C1 segment of cervical spinal cord (tissue), 14 donors: Measurements from ENCODE around the gene TRIM33.
A peak's percentile ranks its signal among the peaks of the same experiment; 100 is the strongest.
"Not testable (repeated sequence)": the region's sequence is repeated elsewhere in the genome, so short reads cannot be mapped to it uniquely, and the experiment has no call there.

Source experiments
- DNase-seq, 14 donors: peaks; one replicate each; lab custom pipeline; 2025; lab: John Stamatoyannopoulos, UW

TRIM33 gene

DNA sequence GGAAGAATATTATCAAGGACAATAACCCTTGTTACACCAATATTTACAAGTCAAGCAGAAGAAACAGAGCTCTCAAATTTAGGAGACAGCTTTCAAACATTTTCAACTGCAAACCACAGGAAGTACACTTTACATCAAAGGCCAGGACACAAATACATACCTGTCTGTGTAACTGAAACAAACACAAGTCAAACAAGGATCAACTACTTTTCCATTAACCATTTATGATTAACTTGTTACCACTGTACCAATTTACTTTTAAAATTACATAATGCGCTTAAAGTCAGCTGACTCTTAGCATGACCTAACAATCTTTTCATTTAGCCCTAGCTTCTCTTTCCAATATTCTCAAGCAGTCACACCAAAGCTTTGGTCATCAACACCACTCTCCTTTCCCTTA is 43.5 kb downstream of the TRIM33 start:
- DNase-seq = no peak

DNA sequence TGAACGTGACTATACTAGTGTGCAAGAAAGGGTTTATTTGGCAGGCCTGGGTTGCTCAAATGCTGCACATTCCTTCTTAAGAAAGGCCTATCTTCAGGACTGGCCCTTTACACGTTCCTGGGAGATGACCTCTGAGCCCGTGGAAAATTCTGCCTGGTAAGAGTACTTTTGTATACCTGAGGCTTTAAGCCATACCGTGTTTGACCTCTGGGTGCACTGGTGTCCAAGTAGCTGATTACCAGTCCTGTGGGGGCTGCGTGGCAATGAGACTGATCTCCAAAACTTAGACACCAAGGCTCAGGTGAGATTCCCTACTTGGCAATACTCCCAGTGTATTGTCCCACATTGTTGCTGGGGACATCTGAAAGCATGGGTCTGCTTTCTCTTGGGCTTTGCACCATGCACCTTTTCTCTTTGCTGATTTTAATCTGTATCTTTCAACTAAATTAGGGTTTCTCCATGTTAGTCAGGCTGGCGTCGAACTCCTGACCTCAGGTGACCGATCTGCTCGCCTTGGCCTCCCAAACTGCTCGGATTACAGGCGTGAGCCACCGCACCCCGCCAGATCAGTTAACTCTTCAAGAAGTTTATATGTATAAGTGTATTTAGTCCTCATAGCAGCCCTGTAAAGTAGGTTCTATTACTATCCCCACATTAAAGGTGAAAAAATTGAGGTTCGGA is 44.5 kb downstream of the TRIM33 start:
- DNase-seq = no peak

DNA sequence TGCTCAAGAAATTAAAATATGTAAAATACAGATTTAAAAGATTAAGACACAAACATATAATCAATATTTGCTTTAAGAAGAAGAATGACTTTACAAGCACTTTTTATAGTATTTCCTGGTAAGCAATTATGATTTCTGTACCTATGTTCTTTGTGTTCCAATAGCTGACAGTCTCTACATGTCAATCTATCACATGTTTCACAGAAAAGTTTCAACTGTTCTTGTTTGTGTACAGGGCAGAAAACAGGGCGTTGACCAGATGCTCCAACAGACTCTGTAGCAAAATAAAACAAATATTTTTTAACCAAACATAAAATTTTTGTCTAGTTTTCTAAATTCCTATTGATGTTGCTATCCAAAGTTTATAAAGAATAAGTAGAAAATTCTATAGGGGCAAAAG is 48.0 kb downstream of the TRIM33 start:
- no peak for DNase-seq

DNA sequence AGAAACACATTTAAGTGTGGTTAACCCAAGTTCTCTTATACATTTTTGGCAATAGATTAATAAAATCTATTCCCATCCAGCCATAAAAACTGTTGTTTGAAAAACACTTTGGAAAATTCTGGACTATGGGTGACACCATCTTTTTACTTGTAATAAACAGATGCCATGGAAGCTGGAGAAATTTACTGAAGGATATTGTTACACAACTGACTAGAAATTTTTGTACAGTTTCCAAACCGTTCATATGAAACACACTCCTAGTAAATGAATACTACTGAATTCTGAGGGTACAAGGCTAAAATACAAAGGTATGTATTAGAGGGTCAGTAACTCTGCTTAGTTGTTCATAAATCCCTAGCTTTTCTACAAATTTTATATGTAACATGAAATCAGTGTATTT is 48.7 kb downstream of the TRIM33 start:
- DNase-seq = no peak

DNA sequence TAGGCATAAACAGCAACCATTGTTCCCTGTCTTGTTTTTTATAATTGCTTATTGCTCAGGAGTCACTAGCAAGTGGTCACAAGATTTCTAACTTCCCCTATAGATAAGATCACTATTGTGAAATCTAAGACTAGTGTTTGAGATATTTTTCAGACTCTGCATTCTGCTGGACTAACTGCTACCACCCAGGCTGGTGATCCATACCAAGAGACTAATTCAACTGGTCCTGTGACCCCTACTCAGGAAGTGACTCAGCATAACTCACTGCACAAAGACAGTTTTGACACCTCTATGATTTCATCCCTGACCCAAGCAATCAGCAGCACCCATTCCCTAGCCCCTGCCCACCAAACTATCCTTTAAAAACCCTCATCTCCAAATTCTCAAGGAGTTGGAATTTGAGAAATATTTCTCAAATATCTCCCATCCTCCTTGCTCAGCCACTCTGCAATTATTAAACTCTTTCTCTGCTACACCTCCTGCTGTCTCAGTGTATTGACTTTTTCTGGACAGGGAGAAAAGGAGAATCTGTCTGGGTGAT is 52.7 kb downstream of the TRIM33 start:
- DNase-seq = no peak

DNA sequence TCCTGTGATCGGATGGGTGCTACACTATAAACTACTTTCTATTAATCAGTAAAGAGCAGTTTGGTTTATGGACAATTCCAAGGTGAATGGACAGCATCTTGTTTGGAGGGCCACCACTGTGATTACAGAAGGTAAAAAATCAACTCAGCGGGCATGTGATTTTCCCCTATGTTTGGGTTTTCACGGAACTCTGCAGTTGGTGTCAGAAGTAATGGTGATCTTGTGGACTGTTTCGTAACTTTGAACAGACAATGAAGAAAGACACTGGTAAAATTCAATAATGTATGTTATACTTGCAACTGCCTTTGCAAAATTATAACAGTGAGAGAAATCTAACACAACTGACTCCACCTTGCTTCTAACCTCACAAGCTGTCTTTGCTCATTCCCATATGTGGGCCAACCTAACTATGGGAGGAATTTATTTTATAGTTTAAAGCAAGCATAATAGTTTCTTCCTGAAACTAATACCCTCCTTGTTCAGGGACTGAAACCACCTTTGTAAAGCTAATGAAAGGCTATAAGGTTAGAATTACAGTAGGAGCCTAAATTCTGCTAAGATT is 53.2 kb downstream of the TRIM33 start:
- DNase-seq = no peak

DNA sequence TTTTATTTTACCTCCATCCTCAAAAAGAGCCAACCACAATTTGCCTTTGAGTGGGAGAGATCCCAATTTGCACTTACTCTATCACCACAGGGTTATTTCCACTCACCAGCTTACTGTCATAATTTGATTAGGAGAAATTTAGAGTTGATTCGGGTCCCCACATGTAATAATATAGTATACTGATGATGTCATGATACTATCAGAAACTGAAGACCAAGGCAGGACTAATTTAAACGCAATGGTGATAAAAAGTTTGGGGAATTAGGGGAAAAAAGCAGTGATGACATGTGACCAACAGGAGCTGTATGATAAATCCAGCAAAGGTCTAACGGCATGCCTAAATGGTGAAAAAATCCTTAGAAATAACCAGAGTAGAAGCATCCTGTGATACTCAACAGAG is 54.4 kb downstream of the TRIM33 start:
- DNase-seq = no peak

DNA sequence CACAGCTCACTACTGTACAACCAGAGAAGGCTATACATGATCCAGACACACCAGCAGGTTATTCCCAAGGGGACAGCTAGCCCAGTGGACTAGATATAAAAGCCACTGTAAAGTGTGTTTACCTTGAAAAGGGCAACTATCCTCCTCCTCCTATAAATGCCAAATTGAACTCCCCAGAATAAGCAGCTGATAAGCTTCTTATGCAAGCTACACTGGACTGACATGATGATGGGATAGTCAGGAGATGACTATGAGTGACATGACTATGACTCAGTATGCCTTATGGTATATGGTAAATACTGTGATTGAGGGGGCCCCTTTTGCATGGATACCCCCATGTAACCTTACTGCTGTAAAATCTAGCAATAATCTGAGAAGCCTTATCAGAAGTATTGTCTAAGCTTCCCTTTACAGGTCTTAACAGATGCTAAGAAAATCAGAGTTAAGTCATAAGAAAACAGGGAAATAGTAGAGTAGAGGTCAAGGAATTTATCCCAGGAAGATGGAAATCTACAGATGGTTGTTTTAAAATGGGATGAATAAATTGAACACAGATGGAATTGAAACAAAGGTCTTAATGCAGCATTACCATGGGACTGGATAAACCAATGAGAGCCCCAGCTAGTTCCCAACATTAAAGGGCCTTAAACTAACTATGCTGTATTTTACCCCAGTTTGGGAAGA is 55.8 kb downstream of the TRIM33 start:
- DNase-seq = no peak

DNA sequence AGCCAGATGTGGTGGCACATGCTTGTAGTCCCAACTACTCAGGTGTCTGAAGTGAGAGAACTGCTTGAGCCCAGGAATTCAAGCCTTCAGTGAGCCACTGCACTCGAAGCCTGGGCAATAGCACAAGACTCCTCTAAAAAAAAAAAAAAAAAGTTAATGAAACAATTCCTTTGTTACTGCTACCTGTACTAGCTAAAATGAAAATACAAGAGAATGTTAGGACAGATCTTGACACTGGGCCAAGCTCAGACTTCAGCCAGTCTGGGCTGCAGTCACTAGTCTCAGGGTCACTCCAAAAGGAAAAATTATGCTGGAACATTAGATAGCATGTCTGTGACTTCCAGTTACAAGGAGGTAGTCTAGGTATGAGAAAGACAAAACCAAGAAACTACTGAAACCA is 56.5 kb downstream of the TRIM33 start:
- no peak for DNase-seq

DNA sequence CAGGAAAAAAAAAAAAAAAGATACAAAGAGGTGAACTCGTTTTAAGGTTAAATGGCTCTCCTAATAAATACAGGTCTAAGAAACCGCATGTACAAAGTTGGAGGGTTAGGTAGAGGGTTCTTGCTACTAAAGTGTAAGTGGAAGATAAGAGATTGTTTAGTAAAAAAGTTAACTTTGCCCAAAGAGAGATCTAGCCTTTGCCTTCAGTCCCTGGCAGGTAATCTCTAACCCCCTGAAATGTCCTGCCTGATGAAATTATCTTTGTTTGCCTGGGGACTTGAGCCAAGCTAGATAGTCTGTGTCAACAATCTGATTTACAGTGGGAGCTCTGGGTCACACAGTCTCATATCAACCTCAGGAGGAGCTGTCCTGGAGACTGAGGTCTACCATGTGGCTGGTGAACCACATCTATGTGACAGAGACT is 57.6 kb downstream of the TRIM33 start:
- DNase-seq = no peak

DNA sequence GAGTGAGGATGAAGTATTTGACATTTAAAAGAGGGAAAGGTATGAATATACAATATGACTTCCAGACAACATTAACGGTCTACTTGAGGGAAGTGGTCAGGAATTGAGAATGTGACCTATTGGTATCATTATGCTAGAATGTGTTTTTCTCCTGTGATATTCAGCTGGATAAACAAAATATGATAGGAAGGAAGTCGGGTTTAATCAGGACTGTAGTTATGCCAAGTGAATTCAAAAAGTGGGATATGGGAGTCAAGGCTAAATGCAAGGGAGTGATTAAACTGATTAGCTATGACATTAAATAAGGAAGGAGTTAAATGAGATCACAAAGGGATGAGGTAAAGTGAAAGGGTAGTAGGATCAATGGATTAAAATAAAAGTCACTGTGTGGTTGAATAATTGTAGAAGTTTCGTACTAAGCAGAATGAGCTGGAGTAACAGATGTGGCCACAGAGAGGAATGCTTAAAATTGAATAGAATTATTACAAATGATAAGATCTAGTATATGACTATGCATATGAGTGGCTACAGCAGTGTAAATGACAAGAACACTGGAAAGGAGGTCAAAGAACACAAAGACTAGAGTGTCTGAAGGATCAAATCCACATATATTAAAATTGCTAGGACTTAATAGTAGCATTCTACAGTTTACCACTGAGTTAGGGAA is 62.5 kb downstream of the TRIM33 start:
- DNase-seq = no peak

DNA sequence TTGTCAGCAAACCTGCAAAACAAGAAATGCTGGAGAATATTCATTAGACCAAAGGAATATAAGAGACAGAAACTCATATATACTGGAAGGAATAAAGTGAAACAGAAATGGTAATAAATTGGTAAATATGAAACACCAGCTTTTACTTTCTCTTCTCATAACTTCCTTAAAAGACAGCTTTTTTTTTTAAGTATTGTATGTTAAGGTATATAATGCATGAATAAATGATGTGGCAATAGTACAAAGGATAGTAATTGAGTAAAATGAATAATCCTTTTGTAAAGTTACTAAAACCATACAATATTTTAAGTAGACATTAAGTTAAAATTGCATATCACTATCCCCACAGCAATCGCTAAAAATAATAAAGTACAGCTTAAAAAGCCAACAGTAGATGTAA is 64.8 kb downstream of the TRIM33 start:
- no peak for DNase-seq

DNA sequence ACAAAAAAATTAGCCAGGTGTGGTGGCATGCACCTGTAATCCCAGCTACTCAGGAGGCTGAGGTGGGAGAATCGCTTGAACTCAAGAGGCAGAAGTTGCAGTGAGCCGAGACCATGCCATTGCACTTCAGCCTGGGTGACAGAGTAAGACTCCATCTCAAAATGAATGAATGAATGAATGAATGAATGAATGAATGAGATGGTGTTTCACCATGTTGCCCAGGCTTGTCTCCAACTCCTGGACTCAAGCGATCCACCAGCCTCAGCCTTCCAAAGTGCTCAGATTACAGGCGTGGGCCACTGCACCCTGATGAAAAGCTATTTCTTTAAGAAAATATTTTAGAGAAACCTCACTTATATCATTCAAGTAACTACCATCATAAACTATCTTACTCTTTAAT is 67.8 kb downstream of the TRIM33 start:
- DNase-seq = not testable (repeated sequence)

DNA sequence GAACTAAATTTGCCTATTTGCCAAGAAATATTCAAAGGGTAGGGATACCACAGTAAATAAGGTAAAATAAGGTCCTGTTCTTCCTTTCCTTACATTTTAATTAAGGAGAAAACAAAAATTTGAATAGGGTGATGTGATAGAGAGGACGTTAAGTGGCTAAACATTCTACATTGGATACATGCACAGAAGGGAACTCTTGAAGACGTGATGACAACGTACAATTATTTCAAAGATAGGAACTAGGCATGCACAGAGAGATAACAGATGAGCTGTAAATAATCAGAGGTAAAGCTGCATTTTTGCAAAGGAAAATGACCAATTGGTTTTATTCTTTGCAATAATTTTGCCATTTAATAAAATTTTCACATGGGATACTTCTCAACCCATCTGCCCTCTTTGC is 69.7 kb downstream of the TRIM33 start:
- no peak for DNase-seq

DNA sequence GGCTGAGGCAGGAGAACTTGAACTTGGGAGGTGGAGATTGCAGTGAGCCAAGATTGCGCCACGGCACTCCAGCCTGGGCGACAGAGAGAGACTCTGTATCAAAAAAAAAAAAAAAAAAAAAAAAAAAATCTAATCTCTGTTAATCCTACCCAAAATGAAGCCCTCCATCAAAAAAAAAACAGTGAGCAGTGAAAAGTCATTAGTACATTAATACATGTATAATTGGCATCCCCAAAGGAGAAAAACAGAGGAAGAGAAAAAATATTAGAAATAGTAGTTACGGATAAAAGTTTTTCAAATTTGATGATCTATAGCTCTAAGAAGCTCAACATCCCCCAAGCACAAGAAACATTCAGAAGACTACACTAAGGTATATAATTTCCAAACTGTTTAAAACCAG is 71.6 kb downstream of the TRIM33 start:
- DNase-seq = no peak

DNA sequence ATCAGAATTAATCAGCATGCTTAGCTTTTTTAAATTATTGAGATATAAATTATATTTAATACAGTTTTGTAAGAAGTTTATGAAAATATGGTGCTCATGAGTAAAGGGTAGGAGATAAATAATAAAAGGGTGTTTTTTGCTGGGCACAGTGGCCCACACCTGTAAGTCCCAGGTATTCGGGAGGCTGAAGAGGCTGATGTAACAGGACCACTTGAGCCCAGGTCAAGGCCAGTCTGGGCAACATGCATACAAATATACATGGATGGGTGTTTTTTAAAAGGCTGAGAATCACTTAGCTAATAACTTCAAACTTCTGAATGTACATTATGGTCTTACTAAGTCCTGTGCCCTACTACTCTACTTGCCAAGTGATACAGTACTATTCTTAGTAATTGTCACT is 73.2 kb downstream of the TRIM33 start:
- no peak for DNase-seq

DNA sequence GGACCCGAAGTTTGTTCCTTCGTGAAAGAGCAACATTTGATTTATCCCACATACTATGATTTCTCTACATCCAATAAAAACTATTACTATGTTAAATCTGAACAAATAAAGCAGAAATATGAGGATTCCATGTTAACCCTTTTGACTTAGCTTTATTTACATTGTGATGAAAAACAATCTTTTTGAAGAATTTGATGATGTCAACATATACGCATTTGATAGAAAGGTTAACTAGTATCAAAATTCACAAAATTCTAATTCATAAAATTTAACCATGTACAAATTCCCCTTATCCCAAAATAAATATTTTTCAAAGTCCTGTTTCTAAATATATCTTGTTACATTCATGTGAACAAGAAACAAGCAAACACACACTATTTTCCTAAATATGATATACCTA is 74.2 kb downstream of the TRIM33 start:
- DNase-seq = no peak

DNA sequence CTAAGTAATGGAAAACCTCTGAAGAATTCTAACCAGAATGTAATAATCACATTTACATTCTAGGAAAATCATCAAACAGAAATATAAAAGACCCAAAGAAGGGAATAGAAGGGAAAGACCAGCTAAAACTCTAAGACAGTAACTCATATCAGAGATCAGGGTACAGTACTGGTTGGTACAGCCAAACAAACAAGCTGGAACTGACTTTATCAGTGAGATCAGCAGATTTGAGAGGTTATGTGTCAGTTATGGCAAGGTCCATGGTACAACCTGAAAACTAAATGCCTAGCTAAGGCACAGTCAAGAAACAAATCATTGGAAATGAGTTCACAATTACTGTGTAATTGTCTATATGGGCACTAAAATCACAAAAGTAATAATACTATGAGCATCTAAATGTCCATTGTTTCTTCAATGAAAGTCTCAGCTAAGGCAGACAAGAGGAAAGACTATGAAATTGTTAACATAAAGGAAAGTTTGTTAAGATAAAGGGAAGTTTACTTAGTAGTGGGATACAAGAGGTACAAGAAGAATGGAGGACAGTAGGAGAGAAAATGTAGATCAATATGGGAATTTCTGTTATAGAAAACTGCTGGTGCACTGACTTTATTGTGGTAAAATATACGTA is 75.8 kb downstream of the TRIM33 start:
- no peak for DNase-seq

DNA sequence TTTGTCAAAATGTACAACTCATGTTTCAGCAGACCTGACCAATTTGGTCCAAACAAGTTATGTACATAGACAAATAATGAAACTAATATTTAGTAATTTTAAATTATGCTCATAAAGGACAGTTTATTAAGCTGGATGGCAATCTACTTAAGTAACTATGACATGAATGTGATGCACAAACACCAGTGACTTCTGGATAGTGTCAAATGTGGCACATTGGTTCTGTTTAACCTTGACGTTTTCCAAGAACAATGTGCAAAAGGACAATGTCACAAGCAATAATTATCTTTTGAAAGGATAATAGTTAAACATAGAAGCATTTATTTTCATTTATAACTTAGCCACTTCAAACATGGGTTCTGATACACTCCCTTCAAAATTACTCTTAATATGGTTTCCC is 80.0 kb downstream of the TRIM33 start:
- no peak for DNase-seq

DNA sequence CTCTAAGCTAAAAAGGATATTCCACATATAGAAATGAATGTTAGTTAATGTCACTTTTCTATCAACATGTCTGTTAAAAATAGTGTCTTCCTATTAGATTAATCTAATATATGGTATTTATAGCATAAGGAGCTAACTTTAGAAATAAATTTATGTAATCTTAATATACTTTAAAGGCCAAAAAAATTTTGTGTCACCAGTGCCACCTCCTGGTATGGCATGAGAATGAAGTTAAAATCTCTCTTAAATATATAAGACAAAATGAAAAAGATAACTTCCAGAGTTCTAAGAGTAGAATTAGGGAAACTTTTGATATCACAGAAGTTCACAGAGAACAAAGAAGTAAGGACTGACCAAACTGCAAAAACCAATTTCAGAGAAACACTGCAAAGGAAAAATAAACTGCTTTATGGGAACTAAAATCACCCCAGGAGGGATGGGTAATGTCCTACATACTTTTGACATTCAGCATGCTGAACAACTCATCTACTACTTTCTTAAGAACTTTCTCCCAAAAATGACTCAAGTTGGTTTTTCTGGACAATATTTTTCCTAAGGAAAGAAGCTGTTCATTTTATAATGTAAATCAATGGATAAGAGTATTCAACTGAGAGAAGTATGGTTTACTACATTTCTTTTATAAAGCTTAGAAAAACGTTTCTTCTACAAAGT is 82.8 kb downstream of the TRIM33 start:
- peak in 1 of 14 donors; percentile 3 for DNase-seq

DNA sequence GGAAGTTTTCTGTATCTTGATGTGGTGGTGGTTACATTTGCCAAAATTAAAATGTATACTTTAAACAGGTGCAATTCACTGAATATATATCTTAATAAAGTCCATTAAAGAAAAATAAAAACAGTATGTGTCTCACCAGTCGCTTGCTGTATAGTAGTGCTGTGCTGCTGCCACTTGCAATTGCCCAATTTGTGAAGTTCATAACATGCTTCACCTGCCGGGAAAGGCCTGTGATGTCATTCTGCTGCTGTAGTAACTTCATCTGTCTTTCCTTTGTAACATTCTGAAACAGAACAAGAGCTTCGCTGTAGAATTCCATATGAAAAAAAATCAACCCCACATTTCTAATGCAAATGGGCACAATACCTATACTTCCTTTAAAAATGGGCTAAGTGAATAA is 83.4 kb downstream of the TRIM33 start:
- no peak for DNase-seq
